Right lobe of liver (tissue), 4 donors: ENCODE data around the gene RAD21L1.

ENCODE experiments used
- POLR2A ChIP-seq: fragments of 450-650 bp; IDR thresholded peaks from one replicate; pipeline ENCODE4 v1.6.1; 2017; ENCODE audit warnings: antibody characterized with exemption, mild to moderate bottlenecking
- TF ChIP-seq, protein P1 (sequence below), 4 donors: fragments of 200-600 bp in 3 of 4; fragments of 450-650 bp in 1 of 4; IDR thresholded peaks; one replicate each; pipeline versions ENCODE4 v1.5.1 to v1.8.0; 2016 to 2022; ENCODE audit warnings: antibody characterized with exemption in 4 of 4, mild to moderate bottlenecking in 2 of 4
- donor health status: DM: no; HTN: no; CAD: no.
- donor health status: DM: no; HTN: no; CAD: no.
- donor health status: DM: no; HTN: yes; CAD: no.

GRCh38 chr20:1185790-1186334 lies 40.0 kb upstream of the RAD21L1 start:
- TF ChIP-seq, protein P1, sequence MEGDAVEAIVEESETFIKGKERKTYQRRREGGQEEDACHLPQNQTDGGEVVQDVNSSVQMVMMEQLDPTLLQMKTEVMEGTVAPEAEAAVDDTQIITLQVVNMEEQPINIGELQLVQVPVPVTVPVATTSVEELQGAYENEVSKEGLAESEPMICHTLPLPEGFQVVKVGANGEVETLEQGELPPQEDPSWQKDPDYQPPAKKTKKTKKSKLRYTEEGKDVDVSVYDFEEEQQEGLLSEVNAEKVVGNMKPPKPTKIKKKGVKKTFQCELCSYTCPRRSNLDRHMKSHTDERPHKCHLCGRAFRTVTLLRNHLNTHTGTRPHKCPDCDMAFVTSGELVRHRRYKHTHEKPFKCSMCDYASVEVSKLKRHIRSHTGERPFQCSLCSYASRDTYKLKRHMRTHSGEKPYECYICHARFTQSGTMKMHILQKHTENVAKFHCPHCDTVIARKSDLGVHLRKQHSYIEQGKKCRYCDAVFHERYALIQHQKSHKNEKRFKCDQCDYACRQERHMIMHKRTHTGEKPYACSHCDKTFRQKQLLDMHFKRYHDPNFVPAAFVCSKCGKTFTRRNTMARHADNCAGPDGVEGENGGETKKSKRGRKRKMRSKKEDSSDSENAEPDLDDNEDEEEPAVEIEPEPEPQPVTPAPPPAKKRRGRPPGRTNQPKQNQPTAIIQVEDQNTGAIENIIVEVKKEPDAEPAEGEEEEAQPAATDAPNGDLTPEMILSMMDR (IDR thresholded peaks at IDR 0.05): peak; percentile 48 to 60 (median 56)
- TF ChIP-seq POLR2A: no peak
